Activated T-cell treated with anti-CD3 and anti-CD28 coated beads, Interleukin-2, amount 50 U/mL, for 48 hours (primary cell): ENCODE measurements around the gene SOX12.
"Not testable (repeated sequence)": the region's sequence is repeated elsewhere in the genome, so short reads cannot be mapped to it uniquely, and the experiment has no call there.

ENCODE experiments used
- DNase-seq, 2 experiments: peaks; one replicate each; pipeline ENCODE4 v3.0.0-alpha.2; 2020

Gene SOX12

DNA sequence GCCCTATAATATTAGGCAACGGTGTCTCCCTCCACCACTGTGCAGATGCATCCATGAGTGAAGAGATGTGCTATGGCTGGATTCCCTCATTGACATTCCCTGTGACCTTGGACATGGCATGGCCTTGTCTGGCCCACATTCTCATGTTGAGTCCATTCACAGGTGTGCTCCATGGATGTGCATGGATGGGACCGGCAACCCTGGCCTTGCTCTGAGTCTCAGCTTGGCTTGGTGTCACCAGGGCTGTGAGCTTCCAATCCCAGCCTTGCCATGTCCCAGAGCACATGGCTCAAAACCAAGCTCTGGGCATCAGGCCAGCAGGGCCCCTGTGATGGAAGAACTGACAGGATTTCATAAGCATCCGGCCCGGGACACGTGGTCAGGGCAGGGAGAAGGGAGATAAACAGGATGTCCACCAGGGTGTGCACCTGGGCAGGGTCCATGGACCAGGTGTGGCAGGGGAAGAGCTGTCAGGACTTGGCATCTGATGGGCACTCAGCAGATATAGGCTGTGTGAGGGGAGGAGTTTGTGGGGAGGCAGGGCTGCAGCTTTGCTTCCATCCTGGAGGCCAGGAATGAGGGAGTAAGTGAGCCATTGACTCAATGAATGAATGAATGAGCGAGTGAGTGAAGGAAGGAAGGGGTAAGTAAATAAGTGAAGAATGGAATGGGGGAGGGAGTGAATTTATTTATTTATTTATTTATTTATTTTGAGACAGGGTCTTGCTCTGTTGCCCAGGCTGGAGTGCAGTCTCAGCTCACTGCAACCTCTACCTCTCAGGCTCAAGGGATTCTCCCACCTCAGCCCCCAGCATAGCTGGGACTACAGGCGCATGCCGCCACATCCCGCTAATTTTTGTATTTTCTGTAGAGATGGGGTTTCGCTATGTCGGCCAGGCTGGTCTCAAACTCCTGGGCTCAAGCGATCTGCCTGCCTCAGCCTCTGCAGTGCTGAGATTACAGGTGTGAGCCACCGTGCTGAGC lies 37.2 kb downstream of the SOX12 start:
- peak; percentile 64 to 65 for DNase-seq

DNA sequence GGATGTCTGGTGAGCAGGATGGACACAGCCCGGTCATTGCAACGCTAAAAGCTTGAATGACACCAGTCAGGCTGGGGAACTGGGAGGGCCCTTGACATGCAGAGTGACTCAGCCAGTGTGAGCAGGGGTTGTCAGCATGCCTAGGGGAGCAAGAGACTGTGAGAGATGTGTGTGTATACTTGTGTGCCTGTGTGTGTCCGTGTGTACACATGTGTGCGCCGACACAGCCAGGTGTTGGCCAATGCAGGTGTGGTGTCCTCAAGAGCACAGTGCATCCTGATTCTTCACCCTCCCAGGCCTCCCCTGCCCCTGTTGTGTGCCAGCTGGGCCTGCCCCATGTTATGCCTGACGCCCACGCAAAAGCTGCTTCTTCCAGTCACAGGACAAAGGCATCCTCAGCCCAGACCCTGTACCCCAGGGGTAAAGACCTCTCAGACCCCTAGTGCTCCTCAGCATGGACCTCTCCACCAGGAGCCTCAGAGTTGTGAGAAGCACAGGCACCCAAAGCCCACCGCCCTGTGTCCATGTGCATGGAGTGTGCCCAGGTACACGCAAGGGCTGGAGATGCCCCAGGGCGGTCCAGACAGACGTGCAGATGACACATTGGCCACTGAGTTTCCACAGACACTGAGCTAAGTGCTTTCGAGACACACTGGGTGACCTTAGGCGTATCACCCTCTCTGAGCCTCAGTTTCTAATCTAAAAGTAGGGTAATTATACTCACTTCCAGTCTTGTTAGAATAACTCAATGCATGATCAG lies 38.1 kb downstream of the SOX12 start:
- DNase-seq: no peak

DNA sequence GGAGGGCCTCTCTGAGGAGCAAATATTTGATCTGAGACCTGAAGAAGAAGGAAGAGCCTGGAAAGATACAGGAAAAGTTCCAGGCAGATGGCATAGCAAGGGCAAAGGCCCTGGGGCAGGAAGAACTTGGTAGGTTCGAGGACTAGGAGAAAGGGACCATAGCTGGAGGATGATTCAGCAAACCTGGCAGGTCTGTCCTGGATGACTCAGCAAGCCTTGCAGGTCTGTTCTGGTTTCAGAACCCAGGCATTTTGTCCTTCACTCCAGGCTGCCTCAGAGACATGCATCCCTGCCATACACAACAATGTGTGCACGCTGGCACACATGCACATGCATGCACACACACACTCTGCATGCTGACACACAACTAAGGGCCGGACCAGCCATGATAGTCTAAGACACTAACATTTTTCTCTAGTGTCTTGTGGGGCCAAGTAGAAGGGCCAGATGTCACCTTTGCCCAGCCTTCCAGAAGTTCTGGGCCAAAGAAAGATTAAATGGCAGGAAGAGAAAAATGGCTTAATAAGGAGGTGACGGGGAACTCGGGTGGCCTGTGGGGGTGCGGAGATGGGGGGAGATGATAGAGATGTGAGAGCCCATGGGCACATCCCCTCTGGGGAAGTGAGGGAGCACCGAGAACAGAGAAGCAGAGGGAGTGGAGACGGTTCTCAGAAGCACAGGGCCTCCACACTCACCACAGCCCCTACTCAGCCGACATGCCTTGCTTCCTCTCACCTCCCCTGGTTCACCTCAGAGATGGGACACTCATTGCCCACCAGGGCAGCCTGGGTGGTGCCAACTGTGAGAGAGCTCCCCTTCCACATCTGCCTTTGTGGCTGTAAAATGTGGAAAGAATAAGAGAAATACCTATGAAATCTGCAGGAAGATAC lies 39.8 kb downstream of the SOX12 start:
- peak in 1 of 2 experiments; percentile 32 for DNase-seq

DNA sequence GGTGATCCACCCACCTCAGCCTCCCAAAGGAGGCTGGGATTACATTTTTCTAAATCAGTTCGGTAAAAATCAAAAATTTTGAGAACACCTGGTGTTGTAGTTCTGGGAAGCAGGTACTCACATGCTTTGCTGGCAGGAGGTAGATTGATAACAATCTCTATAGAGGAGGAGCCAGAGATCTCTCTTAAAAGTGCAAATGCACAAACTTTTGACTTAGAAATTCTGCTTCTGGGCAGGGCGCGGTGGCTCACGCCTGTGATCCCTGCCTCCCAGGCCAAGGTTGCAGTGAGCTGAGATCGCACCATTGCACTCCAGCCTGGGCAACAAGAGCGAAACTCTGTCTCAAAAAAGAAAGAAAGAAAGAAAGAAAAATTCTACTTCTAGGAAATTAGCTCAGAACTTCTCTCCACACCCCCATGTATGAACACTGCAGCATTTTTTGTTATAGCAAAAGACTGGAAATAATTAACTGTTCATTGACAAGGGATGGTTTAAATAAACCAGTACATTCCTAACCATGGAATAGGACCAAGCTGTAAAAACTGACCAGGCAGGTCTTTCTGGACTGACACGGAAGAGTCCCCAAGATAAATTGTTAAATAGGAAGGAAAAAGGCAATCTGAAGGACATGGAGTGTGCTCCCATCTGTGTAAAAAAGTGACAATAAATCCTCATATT lies 40.8 kb downstream of the SOX12 start:
- DNase-seq: no peak

DNA sequence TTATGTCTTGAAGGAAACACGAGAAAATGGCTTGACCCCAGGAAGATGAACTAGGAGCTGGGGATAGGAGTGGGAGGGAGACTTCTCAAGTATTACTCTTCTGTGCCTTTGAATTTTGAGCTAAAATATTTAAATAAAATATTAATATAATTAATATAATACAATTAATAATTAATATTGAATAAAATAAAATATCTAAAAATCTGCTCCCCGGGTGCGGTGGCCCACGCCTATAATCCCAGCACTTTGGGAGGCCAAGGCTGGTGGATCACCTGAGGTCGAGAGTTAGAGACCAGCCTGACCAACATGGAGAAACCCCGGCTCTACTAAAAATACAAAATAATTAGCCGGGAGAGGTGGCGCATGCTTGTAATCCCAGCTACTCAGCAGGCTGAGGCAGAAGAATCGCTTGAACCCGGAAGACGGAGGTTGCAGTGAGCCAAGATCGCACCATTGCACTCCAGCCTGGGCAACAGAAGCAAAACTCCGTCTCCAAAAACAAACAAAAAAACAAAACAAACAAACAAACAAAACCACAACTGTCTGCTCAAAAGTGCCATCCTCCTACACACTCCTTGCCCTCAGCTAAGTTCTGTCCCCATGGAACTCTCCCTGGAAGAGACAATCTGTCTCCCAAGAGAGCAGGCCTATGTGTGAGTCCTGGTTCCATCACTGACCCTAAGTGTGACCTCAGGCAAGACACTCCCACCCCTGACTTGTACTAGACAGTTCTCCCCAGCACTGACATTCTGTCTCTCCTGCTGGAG lies 41.5 kb downstream of the SOX12 start:
- DNase-seq: no peak

DNA sequence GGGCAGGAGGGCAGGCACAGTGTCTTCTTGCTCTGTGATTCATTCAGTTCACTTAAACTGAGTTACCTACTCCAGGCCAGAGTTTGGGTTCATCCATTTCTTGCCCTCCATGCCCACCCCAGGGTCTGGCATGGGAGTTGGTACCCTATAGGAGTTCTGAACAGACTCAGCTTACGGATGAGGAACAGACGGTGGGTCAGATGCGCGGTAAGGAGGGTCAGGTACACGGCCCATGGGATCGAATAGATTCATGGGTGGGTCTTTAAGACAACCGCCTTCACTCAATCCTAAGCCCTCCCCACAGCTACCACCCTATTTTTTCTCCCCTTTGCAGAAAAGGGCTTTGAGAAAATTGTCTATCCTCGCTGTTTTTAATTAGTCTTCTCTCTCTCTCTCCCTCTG lies 42.1 kb downstream of the SOX12 start:
- no peak for DNase-seq

DNA sequence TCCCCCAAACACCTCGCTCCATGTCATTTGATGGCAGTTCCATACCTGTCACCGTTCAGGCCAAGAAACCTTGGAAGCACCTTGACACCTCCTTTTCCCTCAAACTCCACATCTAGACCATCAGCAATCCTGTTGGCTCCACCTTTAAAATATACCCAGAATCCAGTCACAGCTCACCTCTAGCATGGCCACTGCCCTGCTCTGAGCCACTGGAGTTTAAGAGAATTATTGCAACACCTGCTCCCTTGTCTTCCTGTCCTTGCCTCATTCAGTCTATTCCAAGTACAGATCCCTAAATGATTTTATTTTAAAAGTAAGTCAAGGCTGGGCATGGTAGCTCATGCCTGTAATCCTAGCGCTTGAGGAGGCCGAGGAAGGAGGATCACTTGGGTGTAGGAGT lies 43.6 kb downstream of the SOX12 start:
- DNase-seq: no peak

DNA sequence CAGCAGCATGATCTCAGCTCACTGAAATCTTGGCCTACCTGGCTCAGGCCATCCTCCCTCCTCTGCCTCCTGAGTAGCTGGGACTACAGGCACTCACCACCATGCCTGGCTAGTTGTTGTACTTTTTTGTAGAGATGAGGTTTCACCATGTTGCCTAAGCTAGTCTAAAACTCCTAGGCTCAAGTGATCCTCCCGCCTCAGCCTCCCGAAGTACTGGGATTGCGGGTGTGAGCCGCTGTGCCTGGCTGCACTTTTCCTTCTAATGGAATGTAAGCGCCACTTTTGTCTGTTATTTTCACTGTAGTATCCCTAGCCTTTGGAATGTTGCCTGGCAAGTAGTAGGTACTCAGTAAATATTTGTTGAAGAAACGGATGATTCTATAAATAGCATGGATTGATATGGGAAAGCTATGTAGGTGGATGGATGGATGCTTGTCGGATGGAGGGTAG lies 44.8 kb downstream of the SOX12 start:
- no peak for DNase-seq

DNA sequence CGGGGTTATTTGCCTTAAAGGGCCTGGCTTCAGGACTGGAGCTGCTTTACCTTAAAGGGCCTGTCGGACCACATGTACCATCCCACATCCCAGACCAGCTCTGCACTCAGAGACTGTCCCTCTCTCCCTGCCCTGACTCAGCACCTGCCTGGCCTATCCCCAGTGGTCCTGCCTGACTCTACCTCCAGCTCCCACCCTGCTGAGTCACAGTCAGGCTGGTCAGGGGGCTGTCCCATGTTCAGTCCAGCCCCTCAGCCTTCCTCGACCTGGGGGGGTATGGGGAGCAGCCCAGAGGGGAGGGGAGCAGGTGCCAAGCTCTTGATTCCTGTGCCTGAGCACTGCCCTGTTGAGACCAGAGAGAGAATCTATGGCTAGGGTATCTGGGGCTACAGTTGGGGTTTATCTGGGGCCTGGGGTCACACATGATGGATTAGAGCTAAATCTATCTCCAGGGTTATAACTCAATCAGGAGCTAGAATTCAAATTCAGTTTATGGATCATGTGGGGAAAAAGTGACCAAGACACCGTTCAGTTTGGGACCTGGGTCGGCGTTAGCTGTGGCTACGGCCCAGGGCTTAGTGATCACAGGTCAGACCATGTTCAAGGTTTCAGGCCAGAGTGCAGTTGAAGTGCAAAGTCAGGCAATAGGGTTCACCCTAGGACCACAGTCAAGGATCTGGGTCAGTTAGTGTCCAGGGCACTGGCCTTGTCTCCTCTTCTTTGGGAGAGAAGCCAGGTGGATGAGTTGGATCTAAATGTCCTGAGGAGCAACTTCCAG lies 45.8 kb downstream of the SOX12 start:
- DNase-seq: no peak

DNA sequence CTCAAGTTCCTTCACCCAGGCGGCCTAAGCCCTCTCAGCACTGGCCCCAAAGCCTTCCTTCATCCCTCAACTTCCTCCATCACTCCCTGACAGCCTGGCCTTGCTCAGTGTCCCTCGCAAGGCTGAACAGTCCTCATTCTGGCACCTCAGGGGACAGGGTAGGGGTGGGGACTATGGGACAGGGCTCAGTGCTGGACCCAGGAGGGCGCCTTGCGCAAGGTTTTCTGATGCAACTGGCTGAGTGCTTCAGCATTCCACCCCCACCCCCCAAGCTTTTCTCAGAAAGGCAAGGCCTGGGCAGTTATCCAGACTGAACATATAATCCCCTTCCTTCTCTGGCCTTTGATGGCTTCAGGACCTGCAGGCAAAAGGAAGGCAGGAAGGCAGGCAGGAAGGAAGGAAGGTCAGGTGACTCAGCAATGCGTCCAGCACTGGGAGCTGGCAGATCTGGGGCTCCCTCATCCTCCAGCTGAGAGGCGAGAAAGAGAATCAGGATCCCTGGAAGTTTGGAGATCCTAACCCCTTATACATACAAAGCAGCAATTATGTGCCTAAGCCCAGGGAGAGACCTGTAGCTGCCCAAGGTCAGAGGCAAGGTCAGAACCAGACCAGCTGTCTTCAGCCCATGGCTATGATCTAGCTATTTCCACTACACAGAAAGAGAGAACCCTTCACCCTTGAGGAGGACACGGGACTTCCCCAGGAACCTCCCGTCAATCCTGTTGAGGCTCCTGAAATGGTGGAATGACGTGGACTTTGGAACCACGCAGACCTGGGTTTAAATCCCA lies 46.6 kb downstream of the SOX12 start:
- no peak for DNase-seq

DNA sequence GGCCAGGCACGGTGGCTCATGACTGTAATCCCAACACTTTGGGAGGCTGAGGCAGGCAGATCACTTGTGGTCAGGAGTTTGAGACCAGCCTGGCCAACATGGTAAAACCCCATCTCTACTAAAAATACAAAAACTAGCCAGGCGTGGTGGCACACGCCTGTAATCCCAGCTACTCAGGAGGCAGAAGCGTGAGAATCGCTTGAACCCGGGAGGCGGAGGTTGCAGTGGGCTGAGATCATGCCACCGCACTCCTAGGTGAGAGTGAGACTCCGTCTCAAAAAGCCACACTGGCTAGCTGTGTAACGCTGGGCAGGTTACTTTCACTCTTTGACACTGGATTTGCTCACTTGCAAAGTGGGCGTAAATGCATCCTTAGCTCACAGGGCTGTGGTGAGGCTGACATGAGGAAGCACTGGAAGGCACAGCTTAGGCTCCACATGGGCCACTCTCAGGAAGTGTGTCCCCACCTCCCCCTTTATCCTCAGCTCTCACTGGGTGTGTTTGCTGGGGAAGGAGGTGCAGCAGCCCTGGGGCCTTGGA lies 47.3 kb downstream of the SOX12 start:
- DNase-seq: peak in 1 of 2 experiments; percentile 34

DNA sequence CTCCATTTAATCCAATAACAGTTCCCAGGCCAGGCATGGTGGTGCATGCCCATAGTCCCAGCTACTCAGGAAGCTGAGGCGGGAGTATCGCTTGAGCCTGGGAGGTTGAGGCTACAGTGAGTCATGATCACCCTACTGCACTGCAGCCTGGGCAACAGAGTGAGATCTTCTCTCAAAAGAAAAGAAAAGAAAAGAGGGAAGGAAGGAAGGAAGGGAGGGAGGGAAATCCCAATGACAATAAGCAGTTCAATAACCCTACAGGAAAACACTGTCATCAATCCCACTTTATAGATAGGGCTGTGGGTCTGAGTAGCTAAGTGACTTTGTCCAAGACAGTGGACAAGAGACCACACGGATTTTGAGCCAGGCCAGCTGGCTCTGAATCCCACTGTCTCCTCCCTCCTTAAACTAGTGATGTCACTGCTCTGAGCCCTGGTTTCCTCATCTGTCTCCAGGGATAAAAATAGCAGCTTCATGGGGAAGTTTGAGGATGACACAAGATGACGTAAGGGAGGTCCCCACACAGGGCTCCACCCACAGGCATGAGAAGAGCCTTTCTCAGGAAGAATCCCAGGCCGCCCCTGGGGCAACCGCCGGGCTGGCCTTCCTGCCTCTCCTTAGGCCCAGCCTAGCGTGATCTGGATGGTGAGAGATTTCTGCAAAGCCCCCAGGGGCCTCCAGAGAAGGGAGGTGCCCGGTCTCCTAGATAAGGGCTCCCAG lies 48.0 kb downstream of the SOX12 start:
- DNase-seq: no peak

DNA sequence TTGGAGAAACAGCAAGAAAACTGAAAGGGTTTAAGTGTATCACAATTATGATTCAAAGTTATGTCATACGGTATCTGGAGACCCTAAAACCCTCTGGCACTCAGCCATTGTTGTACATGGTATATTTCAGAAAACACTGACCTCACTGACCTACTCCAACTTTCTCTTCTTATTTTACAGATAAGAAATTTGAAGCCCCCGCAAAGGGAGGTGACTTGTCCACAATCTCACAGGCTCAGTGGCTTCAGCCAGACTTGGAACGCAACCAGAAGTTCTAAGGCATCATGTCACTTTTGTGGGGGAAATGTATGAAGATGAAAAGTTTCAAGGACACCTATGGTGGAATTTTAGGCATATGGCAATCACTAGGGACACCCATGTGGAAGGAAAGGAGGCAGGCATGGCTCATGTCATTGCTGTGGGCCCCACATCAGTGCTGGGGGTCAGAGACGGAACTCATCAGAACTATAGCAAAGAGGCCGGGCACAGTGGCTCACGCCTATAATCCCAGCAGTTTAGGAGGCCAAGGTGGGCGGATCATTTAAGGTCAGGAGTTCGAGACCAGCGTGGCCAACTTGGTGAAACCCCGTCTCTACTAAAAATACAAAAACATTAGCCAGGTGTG lies 50.0 kb downstream of the SOX12 start:
- no peak for DNase-seq

DNA sequence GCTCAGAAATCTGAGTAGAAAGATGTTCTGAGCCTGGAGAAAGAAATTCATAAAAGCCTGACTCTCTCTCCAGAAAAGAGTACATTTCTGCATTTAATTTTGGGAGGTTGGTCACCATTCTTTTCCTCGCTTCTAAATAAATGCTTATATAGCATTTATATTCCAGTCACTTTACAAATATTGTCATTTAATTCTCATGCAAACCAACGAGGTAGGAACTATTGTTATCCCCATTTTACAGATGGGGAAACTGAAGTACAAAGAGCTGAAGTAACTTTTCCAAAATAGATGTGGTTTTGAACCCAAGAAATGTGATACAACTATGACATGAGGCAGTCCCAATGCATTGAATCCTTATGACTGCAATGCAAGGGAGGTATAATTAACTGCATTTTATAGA lies 50.7 kb downstream of the SOX12 start:
- DNase-seq: no peak

DNA sequence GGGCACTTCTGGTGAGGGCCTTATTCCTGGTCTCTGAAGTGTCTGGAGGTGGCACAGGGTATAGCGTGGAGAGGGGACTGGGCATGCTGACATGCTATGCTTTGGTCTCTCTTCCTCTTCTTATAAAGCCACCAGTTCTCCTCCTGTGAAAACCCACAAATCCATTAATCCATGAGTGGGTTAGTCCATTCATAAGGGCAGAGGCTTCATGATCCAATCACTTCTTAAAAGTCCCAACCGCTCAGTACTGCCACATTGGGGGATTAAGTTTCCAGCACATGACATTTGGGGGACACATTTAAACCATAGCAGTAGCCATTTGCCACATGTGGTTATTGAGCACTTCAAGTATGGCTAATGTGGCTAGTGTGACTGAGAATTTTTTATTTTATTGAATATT lies 51.4 kb downstream of the SOX12 start:
- DNase-seq: no peak

DNA sequence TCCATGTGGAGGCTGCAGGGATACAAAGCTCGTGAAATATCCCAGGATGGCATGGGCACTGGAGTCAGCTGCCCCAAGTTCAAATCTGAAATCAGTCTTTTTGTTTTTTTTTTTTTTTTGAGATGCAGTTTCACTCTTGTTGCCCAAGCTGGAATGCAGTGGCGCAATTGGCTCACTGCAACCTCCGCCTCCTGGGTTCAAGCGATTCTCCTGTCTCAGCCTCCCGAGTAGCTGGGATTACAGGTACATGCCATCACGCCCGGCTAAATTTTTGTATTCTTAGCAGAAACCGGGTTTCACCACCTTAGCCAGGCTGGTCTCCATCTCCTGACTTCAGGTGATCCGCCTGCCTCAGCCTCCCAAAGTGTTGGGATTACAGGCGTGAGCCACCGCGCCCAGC lies 52.2 kb downstream of the SOX12 start:
- not testable (repeated sequence) for DNase-seq

DNA sequence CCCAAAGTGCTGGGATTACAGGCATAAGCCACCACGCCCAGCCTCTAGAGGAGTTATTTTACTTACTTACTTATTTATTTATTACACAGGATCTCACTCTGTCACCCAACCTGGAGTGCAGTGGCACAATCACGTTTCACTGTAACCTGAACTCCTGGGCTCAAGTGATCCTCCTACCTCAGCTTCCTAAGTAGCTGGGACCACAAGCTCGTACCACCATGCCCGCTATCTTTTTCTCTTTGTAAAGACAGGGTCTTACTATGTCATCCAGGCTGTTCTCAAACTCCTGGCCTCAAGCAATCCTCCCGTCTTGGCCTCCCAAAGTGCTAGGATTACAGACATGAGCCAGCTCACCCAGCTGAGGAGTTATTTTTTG lies 53.6 kb downstream of the SOX12 start:
- DNase-seq: no peak
